Measurements from ENCODE around the gene APOB. TPM values are rescaled to one million over a fixed set of nuclear protein-coding genes. Genes with fewer than 3 reads are reported as not detected.

Gene APOB, protein sequence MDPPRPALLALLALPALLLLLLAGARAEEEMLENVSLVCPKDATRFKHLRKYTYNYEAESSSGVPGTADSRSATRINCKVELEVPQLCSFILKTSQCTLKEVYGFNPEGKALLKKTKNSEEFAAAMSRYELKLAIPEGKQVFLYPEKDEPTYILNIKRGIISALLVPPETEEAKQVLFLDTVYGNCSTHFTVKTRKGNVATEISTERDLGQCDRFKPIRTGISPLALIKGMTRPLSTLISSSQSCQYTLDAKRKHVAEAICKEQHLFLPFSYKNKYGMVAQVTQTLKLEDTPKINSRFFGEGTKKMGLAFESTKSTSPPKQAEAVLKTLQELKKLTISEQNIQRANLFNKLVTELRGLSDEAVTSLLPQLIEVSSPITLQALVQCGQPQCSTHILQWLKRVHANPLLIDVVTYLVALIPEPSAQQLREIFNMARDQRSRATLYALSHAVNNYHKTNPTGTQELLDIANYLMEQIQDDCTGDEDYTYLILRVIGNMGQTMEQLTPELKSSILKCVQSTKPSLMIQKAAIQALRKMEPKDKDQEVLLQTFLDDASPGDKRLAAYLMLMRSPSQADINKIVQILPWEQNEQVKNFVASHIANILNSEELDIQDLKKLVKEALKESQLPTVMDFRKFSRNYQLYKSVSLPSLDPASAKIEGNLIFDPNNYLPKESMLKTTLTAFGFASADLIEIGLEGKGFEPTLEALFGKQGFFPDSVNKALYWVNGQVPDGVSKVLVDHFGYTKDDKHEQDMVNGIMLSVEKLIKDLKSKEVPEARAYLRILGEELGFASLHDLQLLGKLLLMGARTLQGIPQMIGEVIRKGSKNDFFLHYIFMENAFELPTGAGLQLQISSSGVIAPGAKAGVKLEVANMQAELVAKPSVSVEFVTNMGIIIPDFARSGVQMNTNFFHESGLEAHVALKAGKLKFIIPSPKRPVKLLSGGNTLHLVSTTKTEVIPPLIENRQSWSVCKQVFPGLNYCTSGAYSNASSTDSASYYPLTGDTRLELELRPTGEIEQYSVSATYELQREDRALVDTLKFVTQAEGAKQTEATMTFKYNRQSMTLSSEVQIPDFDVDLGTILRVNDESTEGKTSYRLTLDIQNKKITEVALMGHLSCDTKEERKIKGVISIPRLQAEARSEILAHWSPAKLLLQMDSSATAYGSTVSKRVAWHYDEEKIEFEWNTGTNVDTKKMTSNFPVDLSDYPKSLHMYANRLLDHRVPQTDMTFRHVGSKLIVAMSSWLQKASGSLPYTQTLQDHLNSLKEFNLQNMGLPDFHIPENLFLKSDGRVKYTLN (N-terminal part only)
- total RNA-seq, result 3.4 TPM

DNA sequence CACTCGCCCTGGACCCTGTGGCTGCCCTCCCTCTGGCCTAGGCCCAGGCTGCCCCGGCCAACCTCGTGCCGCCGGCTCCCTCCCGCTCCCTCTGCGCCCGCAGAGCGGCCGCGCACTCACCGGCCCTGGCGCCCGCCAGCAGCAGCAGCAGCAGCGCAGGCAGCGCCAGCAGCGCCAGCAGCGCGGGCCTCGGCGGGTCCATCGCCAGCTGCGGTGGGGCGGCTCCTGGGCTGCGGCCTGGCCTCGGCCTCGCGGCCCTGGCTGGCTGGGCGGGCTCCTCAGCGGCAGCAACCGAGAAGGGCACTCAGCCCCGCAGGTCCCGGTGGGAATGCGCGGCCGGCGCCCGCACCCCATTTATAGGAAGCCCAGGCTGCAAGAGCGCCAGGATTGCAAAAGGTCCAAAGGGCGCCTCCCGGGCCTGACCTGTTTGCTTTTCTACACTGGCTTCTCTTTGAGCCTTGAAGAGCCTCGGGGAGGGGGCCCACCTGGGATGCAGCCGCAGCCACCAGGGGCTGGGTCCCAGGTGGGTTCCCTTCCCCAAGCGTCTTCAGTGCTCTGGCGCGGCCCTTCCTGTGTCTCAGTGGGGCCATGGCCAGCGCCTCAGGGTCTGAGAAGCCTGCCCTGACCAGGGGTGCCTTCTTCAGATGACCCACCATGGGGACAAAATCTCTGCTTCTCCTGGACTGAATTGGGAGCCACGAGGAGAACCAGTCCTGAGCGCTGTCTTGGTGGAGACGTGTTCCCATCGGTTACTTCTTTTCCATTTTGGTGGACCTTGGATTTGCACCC lies at the start of gene APOB:
TSS of gene APOB (minus strand) at position 330 of the 789 bp plus-strand sequence. CDS start at position 202, 128 bp downstream.
- no peak for DNase-seq

- no peak for DNase-seq
Measured at GRCh38 chr2:21092308-21092869, 48.5 kb upstream of the APOB start.

DNA sequence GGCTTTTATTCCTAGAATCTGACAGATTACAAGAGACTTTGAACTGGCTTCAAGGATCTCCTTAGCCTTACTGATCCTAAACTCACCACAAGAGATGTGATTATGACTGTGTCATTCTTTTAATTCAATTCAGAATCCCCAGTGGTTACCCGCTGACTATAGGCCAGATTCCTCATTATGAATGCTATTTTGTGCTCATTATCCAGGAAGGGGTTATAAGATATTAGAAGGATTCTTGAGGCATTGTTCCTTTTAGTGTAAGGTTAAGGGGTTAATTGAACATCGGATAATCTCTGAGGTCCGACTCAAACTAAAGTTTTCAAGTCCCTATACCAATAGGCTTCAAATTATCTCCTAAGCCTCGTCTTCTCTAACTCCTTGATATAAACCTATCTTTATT lies 40.5 kb upstream of the APOB start:
- no peak for DNase-seq

- DNase-seq, result no peak
Measured at GRCh38 chr2:21083482-21083881, 39.6 kb upstream of the APOB start.

GRCh38 chr2:21078296-21078695 lies 34.4 kb upstream of the APOB start:
- no peak for DNase-seq

- DNase-seq, result no peak
Measured at GRCh38 chr2:21072477-21073242, 28.8 kb upstream of the APOB start.

DNA sequence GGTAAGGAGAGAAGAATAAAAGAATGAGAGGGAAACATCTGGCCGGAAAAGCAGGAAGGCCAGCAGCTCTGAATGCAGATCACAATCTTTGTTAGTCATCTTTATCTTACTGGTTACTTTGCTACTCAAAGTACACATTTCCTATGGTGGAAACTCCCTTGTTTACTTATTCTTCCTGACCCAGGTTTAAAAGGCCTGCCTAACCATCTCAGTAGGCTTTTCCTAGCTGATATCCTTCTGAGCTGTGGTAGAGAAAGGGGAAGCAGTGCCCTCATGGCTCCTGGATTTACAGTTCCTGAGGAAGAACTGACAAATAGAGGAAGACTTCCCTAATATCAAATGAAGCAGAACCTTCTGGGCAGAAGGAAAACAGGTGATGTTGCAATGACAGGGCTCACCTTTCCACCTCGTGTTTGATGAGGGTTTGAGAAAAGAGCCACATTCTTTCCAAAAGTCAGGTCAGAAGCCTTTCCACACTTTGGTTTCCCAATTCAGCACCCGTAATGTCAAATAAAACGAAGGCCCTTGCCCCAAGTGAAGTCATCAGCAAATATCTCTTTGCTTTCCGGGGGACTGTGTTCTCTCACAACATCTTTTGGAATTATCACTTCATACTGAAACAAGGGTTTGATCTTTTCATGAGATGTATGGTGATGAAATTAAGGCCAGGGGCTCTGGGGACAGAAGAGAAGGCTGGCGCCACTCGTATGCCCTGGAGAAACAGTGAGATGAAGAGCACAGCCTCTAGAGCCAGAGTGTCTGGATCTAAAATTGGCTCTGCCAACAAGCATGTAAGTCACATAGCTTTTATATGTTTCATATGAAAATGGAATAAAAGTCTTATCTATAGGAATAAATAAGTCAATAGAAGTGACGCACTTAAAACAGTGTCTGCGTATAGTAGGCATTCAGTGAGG lies 26.7 kb upstream of the APOB start:
- DNase-seq, result no peak

DNA sequence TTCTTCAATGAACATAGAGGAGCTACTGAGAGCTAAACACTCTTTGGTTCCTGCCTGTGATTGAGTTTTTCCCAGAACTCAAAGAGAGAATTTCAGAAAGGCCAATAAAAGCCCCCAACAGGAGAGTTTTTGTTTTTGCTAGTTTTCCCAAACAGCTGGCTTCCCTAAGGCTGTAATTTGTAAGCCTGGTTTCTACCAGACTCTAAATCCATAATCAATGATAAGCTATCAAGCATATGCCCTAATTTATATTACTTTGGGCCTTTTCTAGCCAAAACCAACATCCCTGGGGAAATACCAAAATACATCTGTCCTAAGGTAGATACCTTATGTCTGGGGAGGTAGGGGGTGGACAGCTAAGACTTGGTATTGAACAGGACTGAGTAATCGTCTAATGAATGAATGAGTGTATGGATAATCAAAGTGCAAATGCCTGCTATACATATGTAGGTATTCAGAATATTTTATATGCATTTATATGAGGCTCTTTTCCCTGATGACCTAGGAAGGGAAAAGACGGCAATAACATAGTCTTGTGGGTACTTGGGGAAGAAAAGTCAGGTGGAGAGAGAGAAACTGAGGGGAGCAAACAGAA lies 26.0 kb upstream of the APOB start:
- DNase-seq, result no peak

DNA sequence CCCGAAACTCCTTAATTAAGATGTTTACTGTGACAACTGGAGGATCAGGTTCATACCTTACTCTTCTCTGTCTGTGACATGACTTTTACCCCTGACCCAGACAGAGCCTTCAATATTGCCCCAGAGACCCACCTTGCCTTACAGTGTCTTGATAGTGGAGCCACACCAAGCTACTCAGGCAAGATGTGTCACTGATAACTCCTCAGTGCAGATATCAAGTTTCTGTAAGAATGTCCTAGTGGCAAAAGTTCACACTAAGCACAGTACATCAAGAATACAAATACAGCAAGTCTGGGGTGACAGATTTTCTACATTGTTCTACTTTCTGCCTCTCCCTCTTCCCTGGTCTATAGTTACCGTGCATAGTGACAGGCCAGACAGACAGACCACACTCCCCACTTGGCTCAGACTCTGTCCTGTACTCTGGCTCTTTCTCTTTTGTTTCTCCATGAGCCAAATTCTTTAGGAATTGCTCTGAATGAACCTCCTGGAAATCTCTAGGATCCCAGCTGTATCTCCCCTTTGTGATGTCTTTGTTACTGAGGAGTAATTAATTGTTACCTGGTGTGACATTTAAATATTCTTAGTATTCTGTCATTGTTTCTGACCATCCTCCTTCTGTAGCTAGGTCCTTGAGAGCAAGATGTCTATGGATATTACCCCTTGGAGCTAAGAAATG lies 24.1 kb upstream of the APOB start:
- no peak for DNase-seq

DNA sequence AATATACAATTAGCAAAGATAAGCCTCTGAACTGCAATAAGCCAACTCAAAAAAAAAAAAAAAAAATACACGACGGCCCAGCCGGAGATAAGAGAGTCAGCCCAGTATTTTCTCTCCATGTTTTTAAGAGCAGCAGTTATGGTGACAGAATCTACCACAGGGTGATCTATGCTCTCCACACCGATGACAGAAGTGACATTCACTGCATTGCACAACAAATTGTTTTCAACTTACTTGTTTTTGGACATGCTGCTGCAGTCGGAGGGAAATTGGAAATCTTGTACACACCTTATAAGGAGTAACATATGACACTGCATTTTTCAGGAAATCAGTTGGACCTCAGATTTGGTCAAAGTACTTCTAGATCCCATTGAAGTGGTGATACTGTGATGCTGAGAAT lies 23.3 kb upstream of the APOB start:
- no peak for DNase-seq

DNA sequence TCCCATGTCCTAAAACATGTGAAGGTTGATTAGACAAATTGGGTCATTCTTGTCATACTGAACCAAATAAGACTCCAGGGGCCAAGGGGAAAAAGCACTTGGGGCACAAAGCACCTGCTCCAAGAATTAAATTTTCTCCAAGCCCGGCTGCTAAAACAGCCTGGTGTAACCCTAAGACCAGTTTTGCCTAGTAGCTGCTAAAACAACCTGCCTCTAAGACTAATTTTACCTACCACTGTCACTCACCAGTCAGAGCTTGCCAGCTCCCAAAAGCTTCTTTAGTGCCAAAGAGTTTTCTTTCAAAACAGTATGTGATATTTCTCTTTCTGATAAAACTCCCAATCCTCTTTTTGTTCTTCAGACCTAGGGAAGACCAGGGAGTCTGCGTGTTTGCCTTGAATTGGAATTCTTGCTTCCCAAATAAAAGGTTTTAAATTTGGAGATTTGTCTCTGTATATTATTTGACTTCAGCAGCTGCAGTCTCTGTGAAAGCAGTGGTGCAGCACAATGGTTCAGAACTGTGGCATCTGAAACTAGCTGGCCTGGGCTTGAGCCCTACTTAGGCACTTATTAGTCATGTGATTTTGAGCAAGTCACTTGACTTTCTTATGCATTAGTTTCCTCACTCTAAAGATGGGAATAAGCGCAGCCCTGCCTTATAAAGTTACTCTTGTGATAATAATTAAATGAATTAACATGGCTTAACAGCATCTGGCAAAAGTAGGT lies 16.2 kb upstream of the APOB start:
- no peak for DNase-seq

DNA sequence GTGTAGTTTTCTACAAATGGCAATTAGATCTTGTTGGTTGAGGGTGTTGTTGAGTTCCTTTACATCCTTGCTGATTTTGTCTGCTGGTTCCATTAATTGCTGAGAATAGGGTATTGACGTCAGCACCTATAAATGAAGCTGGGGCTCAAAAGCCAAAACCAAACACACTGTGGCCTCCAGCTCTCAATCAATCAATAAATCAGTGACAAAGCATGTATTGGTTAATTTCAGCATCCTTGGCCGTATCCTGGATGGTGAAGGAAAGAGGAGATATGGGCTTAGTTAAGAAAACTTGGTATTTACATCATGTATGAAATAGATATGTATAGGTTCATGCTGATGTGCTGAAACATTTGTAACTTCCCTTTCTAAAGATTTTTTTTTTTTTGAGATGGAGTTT lies 13.2 kb upstream of the APOB start:
- no peak for DNase-seq

DNA sequence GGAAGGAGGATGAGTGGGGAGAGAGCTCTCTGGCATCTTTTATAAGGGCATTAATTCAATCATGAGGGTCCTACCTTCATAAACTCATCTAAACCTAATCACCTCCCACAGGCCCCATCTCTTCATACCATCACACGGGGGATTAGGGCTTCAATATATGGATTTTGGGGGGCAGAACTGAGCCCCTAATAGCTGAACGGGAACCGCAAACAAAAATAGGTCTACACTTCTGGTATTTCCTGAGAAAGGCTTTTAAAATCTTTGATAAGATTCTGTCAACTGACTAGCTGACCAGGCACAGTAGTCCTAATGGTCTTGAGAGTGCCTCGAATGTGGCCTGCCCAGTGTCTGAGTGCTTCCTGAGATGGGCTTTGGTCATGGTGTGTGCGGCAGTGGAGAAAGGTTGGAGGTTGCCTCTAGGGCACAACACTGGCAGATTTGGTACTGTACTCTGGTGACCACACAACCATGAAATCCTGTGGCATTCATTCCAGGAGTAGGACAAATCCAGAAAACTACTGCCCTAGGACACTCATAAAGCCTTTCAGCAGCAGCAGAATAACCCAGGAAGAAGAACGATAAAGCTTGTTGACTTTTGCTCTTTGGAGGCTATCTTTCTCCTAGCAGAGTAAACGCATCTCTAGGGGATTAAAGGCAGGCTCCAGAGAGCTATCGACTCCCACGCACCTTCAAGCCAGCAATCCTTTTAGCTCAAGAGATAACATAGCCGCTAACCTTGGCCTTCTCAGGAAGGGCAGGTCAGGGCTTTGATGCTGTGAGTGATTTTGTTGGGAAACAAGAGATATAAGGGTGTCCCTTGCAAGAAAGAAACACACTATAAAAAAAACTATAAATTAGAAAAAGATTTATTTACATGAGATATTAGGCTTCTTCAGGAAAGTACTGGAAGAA lies 12.3 kb upstream of the APOB start:
- no peak for DNase-seq

GRCh38 chr2:21055451-21055850 lies 11.6 kb upstream of the APOB start:
- DNase-seq, result no peak

GRCh38 chr2:21054011-21054410 lies 10.1 kb upstream of the APOB start:
- DNase-seq, result no peak

GRCh38 chr2:21052044-21052443 lies 8.2 kb upstream of the APOB start:
- no peak for DNase-seq

DNA sequence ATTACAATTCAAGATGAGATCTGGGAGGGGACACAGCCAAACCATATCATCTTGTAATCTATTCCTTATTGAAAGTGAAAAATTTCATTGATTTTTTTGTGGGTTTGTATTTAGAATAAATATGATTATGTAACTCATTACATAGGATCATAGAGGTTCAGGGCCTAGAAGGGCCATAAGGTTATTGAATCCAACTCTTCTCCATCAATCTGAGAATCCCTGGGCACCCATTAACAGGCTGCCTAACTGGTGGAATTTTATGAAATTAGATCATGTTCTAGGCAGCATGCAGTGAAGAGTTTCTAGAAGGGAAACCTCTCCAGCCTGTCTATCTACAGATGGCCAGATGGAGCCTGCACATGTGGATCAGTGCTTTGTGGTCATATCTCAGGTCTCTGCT lies 6.3 kb upstream of the APOB start:
- DNase-seq, result no peak

All from skin of body (tissue), 2 donors.